Measurements from ENCODE around the gene NPM3. TPM values are rescaled to one million over a fixed set of nuclear protein-coding genes. Genes with fewer than 3 reads are reported as not detected.

Gene NPM3
- total RNA-seq, 1 donor from 2014 or later: 35.2 TPM

- no peak for DNase-seq
These were observed 24.4 kb downstream of the NPM3 start for GRCh38 chr10:101758858-101759257.

GRCh38 chr10:101752241-101752640, 31.0 kb downstream of the NPM3 start:
- DNase-seq: no peak

GRCh38 chr10:101749047-101750016, 33.9 kb downstream of the NPM3 start:
- DNase-seq: no peak

GRCh38 chr10:101748496-101748895, 34.8 kb downstream of the NPM3 start:
- DNase-seq: no peak

- no peak for DNase-seq
These were observed 38.1 kb downstream of the NPM3 start for GRCh38 chr10:101745074-101745696.

- DNase-seq: no peak
These were observed 39.0 kb downstream of the NPM3 start for GRCh38 chr10:101744267-101744666.

GRCh38 chr10:101741938-101742337, 41.3 kb downstream of the NPM3 start:
- no peak for DNase-seq

- DNase-seq: no peak
These were observed 46.6 kb downstream of the NPM3 start for GRCh38 chr10:101736666-101737065.

GRCh38 chr10:101732096-101732495, 51.1 kb downstream of the NPM3 start:
- DNase-seq: no peak

Other genes starting within 250 kb of the NPM3 start
- 8.3 TPM for gene POLL, start 195.2 kb downstream of the NPM3 start, total RNA-seq
- 12.5 TPM for gene DPCD, start 195.1 kb downstream of the NPM3 start, total RNA-seq
- 68.3 TPM for gene FBXW4, start 88.3 kb downstream of the NPM3 start, total RNA-seq
- not detected for gene FGF8, start 7.3 kb downstream of the NPM3 start, total RNA-seq
- 349 TPM for gene OGA, start 35.0 kb upstream of the NPM3 start, total RNA-seq
- 6.9 TPM for gene KCNIP2, start 60.4 kb upstream of the NPM3 start, total RNA-seq